ENCODE measurements around the gene CDKAL1.

Gene CDKAL1

GRCh38 chr6:20996099-20996498, 461.8 kb downstream of the CDKAL1 start:
- DNase-seq = no peak

- no peak for DNase-seq
Measured at GRCh38 chr6:20997143-20997769, 463.0 kb downstream of the CDKAL1 start.

DNA sequence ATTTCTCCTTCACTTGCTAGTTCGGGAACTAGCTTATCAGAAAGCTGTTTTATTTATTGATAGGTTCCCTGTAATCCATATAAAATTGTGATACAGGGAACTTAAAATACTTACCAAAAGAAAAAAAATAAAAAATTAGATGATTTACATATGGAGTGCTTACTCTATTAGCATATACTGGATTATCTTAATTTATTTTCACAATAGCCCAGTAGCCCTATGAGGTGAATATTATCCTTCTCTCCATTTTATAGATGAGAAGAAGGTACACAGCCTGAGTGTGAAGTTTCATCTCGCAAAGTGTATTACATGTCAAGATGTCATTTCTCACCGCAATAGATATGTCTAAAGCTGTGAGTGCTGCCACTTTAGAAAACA, 463.5 kb downstream of the CDKAL1 start:
- DNase-seq = no peak

GRCh38 chr6:20998748-20999448, 464.6 kb downstream of the CDKAL1 start:
- DNase-seq = no peak

GRCh38 chr6:21000331-21000801, 466.1 kb downstream of the CDKAL1 start:
- no peak for DNase-seq

- DNase-seq = no peak
Measured at GRCh38 chr6:21001736-21002135, 467.5 kb downstream of the CDKAL1 start.

GRCh38 chr6:21003780-21004541, 469.7 kb downstream of the CDKAL1 start:
- no peak for DNase-seq

DNA sequence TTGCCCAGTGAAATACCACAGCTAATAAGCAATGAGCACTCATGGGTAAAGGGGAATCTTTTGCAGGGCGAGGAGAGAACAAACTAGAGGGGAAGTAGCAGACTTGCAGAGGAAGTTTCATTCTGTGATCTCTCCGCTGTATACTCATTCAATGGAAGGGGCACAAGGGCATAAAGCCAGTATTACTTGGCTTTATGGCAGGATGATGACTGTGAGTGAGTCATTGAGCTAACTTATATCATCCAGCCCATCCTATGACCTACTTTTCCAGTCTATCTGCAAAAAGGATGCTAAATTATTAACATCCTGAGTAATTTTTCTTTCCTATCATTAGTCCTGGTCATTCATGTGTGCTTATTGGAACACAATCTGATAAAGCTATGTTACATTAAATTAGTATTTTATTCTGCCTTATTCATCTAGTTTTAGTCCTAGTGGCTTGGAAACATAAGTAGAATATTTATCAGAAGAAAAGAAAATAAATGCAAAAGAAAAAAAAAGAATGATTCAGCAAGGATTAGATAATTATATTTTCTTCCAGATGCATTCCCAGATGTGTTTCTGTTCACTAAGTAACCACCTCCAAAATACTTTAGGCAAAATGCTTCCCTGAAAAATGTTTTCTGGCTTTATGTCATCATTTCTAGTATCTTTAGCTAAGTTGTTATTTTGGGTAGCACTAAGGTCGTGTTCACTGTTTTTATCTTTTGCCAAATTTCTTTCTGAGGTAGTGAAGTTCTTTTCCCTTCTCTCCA, 471.7 kb downstream of the CDKAL1 start:
- no peak for DNase-seq

- DNase-seq = no peak
Measured at GRCh38 chr6:21019614-21020013, 485.4 kb downstream of the CDKAL1 start.

DNA sequence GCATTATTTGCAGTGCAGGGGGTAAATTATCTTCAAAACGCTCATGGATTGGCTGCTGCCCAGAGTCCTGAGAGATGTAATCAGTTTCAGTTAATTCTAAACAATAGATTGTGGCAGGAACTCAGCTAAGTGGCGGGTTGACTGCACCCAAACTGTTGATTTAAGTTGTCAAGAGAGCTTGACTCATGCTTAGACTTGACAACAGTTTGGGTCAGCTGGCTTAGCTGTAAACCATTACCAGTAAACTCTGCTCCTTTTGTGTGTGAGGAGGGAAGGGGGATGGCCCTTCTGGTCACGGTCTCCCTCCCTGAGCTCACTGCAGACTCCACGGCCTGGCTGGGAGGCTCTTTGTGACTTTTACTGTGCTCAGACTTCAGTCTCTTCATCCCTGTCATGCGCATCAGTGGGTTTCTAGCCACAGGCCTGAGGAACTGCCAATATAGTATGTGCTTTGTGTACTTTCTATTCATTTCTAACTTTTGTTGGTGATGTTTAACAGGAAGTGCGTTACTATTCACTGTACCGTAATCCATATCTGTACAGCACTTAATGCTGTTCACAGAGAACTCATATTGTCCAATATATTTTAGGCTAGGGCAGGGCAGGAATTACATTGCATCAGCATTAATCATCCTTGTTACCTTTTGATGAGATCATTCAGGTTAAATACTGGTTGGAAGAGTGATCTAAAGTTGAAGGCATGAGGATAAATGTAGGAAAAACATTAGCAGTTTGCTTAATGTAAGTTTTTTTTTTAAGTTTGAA, 488.3 kb downstream of the CDKAL1 start:
- no peak for DNase-seq

DNA sequence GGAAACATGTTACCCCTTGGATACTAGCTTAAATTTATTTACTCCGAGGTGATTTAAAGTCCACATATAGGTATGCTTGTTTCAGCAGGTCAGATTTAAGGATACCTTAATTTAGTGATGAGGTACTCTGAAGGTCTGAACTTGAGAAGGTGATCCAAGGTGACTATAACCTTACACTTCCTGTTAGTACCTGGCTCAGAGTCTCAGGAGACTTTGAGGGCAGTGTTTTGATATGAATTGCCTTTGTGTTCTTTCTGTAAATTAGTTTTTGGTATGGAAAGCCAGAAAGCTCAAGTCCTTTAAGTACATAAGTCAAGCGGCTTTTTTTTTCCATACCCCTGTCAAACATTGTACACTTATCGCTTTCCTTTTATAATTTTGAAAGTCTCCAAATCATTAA, 489.0 kb downstream of the CDKAL1 start:
- no peak for DNase-seq

GRCh38 chr6:21024616-21025015, 490.4 kb downstream of the CDKAL1 start:
- no peak for DNase-seq

- DNase-seq = no peak
Measured at GRCh38 chr6:21026576-21027273, 492.5 kb downstream of the CDKAL1 start.

DNA sequence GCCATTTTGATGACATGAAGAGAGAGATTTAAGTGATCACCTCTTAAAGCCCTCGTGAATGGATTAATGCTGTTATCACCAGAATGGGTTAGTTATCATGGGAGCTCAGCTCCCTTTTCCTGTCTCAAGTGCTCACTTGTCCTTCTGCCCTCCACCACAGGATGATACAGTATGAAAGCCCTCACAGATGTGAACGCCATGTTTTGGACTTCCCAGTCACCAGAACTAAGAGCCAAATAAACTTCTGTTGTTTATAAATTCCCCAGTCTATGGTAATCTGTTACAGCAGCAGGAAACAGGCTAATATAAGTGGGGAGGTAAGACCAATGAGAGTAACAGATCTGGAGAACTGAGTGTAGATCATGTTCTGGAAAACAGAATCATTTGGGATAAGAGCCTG, 493.2 kb downstream of the CDKAL1 start:
- DNase-seq = no peak

- DNase-seq = no peak
Measured at GRCh38 chr6:21031182-21031581, 496.9 kb downstream of the CDKAL1 start.

DNA sequence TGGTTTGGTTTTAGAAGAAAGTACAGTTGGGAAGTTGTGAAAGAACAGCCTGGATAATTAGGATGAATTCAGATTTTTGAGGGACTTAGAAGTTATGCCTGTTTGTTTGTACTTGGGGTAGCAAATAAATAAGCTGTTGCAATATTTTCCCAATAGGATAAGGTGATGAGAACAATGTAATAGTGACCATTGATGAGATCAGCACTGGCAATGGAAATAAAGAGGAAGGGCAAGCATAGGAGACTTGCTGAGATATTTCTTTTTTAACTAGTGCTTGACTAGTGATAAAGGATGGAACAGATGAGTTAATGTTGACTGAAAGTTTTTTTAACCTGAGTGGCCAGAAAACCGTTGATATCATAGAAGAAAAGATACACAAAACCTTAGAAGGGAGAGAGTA, 498.8 kb downstream of the CDKAL1 start:
- no peak for DNase-seq

GRCh38 chr6:21033575-21034026, 499.3 kb downstream of the CDKAL1 start:
- no peak for DNase-seq

- DNase-seq = no peak
Measured at GRCh38 chr6:21034345-21034744, 500.1 kb downstream of the CDKAL1 start.

DNA sequence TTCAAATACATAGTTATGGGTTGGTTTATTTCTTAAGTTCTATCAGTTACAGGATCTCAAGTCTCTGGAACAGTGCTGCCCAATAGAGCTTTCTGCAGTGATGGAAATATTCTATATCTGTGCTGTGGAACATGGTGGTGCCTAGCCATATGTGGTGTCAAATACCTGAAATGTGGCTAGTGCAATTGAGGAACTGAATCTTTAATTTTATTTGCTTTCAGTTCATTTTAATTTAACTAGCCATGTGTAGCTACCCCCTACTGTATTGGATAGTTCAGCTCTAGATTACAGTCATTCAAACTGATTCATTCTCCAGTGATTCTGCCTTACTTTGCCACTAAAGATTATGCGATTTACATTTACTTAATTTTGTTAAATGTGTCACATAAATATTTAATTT, 503.2 kb downstream of the CDKAL1 start:
- DNase-seq = no peak

DNA sequence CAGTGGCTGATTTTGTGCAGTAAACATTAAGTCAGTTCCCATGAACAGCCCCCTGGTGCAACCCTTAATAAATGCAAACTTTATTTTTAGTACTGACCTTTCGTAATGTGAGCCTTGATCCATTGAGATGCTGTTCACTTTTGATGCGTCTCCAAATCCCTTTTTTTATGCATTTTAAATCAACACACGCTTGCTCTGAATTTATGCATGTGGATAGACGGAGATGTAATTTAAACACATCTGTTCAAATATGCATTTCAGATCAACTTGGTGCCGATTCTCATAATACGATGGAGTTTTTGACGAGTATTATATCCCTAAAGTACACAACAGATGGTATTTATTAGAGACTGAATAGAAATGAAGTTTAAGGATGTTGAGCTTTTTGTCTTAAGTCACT, 505.7 kb downstream of the CDKAL1 start:
- DNase-seq = no peak

DNA sequence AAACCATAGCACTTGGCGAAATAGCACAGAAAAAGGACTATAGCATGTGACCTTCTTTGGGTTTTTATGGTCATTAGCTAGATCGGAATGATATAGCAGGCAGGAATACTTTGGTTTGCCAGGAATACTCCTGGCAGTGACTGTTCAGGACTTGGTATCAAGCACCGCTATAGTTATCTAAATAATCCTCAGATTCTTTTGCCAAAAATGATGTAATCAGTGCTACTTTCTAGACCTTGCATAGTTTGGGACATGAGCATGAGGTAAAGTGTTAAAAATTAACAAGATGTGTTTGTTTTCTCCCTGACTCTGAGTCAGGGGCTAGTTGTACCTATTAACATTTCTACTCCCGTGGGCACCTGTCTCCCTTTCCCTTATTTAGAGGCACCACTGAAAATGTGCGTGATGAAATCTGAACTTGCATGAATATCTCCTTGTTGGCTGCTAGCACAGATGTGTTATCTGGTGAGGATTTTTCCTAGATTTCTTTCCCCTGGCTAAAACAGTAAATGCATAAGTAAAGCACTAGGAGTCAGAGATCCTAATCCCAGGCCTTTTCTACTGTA, 511.0 kb downstream of the CDKAL1 start:
- DNase-seq = no peak
